ENCODE measurements around the gene TSPAN3. TPM values are rescaled to one million over a fixed set of nuclear protein-coding genes. Genes with fewer than 3 reads are reported as not detected.
A peak's percentile ranks its signal among the peaks of the same experiment; 100 is the strongest.

TSPAN3 gene
- total and polyA plus RNA-seq, 10 of the 15 experiments (the other 5 are each of a cell fraction or from before 2014, with no cell fraction given) = 18.9 to 114 (median 57.2) TPM

DNA sequence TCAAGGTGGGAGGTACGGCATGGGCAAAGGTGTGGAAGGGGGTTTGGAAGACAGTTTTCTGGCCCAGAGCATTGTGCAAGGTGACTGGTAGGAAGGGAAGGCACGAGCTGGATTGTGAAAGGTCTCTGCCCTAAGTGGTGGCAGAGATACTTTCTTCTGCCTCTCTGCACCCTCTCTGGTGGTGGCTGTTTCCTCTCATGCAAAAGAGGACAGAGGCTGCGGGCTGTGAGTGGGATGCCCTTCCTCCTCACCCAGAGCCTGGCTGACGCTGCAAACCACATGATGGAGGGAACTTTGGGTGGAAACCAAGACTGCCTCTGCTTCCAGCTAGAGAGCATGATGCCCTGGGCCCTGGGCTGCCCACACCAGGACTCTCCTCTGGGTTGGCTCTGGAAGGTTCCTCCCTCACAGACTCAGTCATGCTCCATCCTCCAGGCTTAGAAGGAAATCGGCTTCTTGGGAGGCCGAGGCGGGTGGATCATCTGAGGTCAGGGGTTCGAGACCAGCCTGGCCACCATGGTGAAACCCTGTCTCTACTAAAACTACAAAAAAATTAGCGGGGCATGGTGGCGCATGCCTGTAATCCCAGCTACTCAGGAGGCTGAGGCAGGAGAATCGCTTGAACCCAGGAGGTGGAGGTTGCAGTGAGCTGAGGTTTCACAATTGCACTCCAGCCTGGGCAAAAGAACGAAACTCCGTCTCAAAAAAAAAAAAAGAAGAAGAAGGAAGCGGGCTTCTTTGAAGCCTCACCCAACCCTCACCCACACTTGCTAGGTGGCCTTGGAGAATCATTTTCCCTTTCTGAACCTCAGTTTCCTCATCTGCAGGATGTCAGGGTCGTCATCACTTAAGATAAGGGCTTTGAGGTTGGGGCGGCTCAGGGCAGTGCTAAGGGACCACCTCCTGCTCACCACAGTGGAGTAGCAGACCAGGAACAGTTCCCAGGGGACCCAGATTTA is 67.7 kb downstream of the TSPAN3 start (continued):
- TF ChIP-seq, protein P1, sequence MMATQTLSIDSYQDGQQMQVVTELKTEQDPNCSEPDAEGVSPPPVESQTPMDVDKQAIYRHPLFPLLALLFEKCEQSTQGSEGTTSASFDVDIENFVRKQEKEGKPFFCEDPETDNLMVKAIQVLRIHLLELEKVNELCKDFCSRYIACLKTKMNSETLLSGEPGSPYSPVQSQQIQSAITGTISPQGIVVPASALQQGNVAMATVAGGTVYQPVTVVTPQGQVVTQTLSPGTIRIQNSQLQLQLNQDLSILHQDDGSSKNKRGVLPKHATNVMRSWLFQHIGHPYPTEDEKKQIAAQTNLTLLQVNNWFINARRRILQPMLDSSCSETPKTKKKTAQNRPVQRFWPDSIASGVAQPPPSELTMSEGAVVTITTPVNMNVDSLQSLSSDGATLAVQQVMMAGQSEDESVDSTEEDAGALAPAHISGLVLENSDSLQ (IDR thresholded peaks at IDR 0.05) = no peak
- TF ChIP-seq MTA2 (IDR thresholded peaks at IDR 0.05; ENCODE audit: low read depth) (peak; percentile 33; the same call in 1 of the 2 replicates), ZNF384 (IDR thresholded peaks at IDR 0.05; ENCODE audit: borderline replicate concordance, low read depth, low read length) (0 out of 2 replicates have a peak, but pooled peaks have one; percentile 38), NR2C2 (IDR thresholded peaks at IDR 0.05; ENCODE audit: borderline replicate concordance, control insufficient read depth, insufficient read length, low read depth) (no peak), IKZF2 (IDR thresholded peaks at IDR 0.05) (peak in 1 of 2 experiments; percentile 60; a peak in 2 of 4 replicates), TARDBP (IDR thresholded peaks at IDR 0.05; ENCODE audit: borderline replicate concordance) (no peak), SUPT20H (IDR thresholded peaks at IDR 0.05; ENCODE audit: borderline replicate concordance, control insufficient read depth, low read depth, low read length) (no peak)
- TF ChIP-seq, protein P2, sequence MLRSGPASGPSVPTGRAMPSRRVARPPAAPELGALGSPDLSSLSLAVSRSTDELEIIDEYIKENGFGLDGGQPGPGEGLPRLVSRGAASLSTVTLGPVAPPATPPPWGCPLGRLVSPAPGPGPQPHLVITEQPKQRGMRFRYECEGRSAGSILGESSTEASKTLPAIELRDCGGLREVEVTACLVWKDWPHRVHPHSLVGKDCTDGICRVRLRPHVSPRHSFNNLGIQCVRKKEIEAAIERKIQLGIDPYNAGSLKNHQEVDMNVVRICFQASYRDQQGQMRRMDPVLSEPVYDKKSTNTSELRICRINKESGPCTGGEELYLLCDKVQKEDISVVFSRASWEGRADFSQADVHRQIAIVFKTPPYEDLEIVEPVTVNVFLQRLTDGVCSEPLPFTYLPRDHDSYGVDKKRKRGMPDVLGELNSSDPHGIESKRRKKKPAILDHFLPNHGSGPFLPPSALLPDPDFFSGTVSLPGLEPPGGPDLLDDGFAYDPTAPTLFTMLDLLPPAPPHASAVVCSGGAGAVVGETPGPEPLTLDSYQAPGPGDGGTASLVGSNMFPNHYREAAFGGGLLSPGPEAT (IDR thresholded peaks at IDR 0.05; ENCODE audit: low read depth) = peak; percentile 35; the same call in 1 of the 2 replicates
- TF ChIP-seq, protein P3, sequence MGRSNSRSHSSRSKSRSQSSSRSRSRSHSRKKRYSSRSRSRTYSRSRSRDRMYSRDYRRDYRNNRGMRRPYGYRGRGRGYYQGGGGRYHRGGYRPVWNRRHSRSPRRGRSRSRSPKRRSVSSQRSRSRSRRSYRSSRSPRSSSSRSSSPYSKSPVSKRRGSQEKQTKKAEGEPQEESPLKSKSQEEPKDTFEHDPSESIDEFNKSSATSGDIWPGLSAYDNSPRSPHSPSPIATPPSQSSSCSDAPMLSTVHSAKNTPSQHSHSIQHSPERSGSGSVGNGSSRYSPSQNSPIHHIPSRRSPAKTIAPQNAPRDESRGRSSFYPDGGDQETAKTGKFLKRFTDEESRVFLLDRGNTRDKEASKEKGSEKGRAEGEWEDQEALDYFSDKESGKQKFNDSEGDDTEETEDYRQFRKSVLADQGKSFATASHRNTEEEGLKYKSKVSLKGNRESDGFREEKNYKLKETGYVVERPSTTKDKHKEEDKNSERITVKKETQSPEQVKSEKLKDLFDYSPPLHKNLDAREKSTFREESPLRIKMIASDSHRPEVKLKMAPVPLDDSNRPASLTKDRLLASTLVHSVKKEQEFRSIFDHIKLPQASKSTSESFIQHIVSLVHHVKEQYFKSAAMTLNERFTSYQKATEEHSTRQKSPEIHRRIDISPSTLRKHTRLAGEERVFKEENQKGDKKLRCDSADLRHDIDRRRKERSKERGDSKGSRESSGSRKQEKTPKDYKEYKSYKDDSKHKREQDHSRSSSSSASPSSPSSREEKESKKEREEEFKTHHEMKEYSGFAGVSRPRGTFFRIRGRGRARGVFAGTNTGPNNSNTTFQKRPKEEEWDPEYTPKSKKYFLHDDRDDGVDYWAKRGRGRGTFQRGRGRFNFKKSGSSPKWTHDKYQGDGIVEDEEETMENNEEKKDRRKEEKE (IDR thresholded peaks at IDR 0.05) = no peak
